T-helper 17 cell (primary cell): Measurements from ENCODE around the gene SPATA17. TPM values are rescaled to one million over a fixed set of nuclear protein-coding genes. Genes with fewer than 3 reads are reported as not detected.

Source experiments
- ATAC-seq: fragments of 150-1000 bp; cut with Tn5 transposase; 2 replicates; pipeline ENCODE4 v1.10.0; 2021; ENCODE audit warnings: mild to moderate bottlenecking, moderate library complexity
- DNase-seq, 3 donors: peaks; one replicate each; pipeline versions ENCODE4 v3.0.0 to v3.0.0-alpha.2; 2020 to 2021
- H3K9me3 ChIP-seq: one replicate; pipeline ENCODE4 v1.7.0; 2013; ENCODE audit warnings: low read length, mild to moderate bottlenecking; ENCODE audit not compliant: control insufficient read depth, poor library complexity, severe bottlenecking
- H3K27ac Mint-ChIP-seq: one replicate; pipeline ENCODE4 v1.8.0; 2022; ENCODE audit warnings: mild to moderate bottlenecking, moderate library complexity, mixed read lengths
- H3K27me3 Mint-ChIP-seq: one replicate; pipeline ENCODE4 v1.8.0; 2022; ENCODE audit warnings: mixed read lengths
- H3K36me3 Mint-ChIP-seq: one replicate; pipeline ENCODE4 v1.8.0; 2022; ENCODE audit warnings: low read depth, mixed read lengths
- H3K4me1 Mint-ChIP-seq: one replicate; pipeline ENCODE4 v1.8.0; 2022; ENCODE audit warnings: mild to moderate bottlenecking, mixed read lengths
- H3K4me3 Mint-ChIP-seq: one replicate; pipeline ENCODE4 v1.8.0; 2022; ENCODE audit warnings: mild to moderate bottlenecking, moderate library complexity, mixed read lengths
- total RNA-seq, 4 donors: library from RNA in 2 of 4; stranded (reverse) in 2 of 4; gene quantifications; one replicate each; pipeline ENCODE4 v1.2.3 and lab custom pipeline; 2022 to 2026

Gene SPATA17
- total RNA-seq, 2 donors from 2014 or later, result not detected

GRCh38 chr1:217917281-217917887 lies 286.2 kb downstream of the SPATA17 start:
- Mint-ChIP-seq H3K4me3 (no peak overlapping the region), H3K4me1 (no peaks in the 10 kb centered on the region), H3K27ac (no peak overlapping the region), H3K36me3 (no peaks in the 10 kb centered on the region), H3K27me3 (no peaks in the 10 kb centered on the region)
- ATAC-seq (no peak), DNase-seq (no peak)
- H3K9me3 ChIP-seq, result no peaks in the 10 kb centered on the region

- no peak overlapping the region for H3K27ac Mint-ChIP-seq
- no peaks in the 10 kb centered on the region for H3K27me3 Mint-ChIP-seq
- no peaks in the 10 kb centered on the region for H3K4me1 Mint-ChIP-seq
- no peaks in the 10 kb centered on the region for H3K36me3 Mint-ChIP-seq
- H3K4me3 Mint-ChIP-seq, result no peak overlapping the region
- DNase-seq, result no peak
- no peaks in the 10 kb centered on the region for H3K9me3 ChIP-seq
- no peak for ATAC-seq
Measured at GRCh38 chr1:217919683-217920388, 288.7 kb downstream of the SPATA17 start.

Other genes with a start within 250 kb of the SPATA17 start
- gene GPATCH2, start 254 bp upstream of the SPATA17 start, total RNA-seq, result 10 to 100 TPM; 12.8 to 16.1 TPM